Right atrium auricular region (tissue), 2 donors: Measurements from ENCODE around the gene PRUNE2. TPM values are rescaled to one million over a fixed set of nuclear protein-coding genes. Genes with fewer than 3 reads are reported as not detected.

Source experiments
- DNase-seq: peaks from one replicate; pipeline ENCODE4 v3.0.0-alpha.2; 2019; ENCODE audit warnings: low spot score
- H3K27ac ChIP-seq, 2 donors: fragments of 200-600 bp; sonication (generic); 1 replicate in 1 of 2; 2 replicates in 1 of 2; pipeline ENCODE4 v1.5.1; 2016 to 2019
- H3K27me3 ChIP-seq, 2 donors: fragments of 200-600 bp; sonication (generic); one replicate each; pipeline versions ENCODE4 v1.5.1 to v1.6.0; 2017 to 2019
- H3K36me3 ChIP-seq: fragments of 200-600 bp; sonication (generic); one replicate; pipeline ENCODE4 v1.5.1; 2016
- H3K4me1 ChIP-seq, 2 donors: fragments of 200-600 bp; sonication (generic); one replicate each; pipeline versions ENCODE4 v1.5.1 to v1.6.0; 2017 to 2019
- H3K4me3 ChIP-seq, 2 donors: fragments of 200-600 bp; sonication (generic); 1 replicate in 1 of 2; 2 replicates in 1 of 2; pipeline ENCODE4 v1.5.1; 2017 to 2019; ENCODE audit warnings: mild to moderate bottlenecking in 1 of 2, moderate library complexity in 1 of 2
- H3K9me3 ChIP-seq, 2 donors: fragments of 200-600 bp; sonication (generic); one replicate each; pipeline ENCODE4 v1.5.1; 2019
- CTCF ChIP-seq, 2 donors: fragments of 200-600 bp; sonication (generic); IDR thresholded peaks; one replicate each; pipeline ENCODE4 v1.5.1; 2019; ENCODE audit warnings: antibody characterized with exemption in 2 of 2
- total RNA-seq, 2 donors: library from RNA; depleted of rRNA; stranded (reverse); fragments of >200 nt; gene quantifications; one replicate each; pipeline ENCODE4 v1.1.0, GENCODE V29; 2016

Gene PRUNE2
- total RNA-seq, 2 donors from 2014 or later: 15.4 to 28.5 TPM

GRCh38 chr9:76573905-76574760, 331.8 kb downstream of the PRUNE2 start:
- H3K4me3 ChIP-seq: no peak overlapping the region
- no peak overlapping the region for H3K27ac ChIP-seq
- peaks cover 0 to 5% of the 10 kb centered on the region in 2 donors for H3K4me1 ChIP-seq
- no peak for DNase-seq
- no peaks in the 10 kb centered on the region for H3K36me3 ChIP-seq
- TF ChIP-seq CTCF (IDR thresholded peaks at IDR 0.05): no peak
- H3K9me3 ChIP-seq: peaks cover 0 to 11% of the 10 kb centered on the region in 2 donors
- no peaks in the 10 kb centered on the region for H3K27me3 ChIP-seq

- Histone ChIP-seq H3K27me3 (no peaks in the 10 kb centered on the region), H3K27ac (no peak overlapping the region), H3K4me3 (no peak overlapping the region), H3K36me3 (no peaks in the 10 kb centered on the region), H3K4me1 (peaks cover 0 to 5% of the 10 kb centered on the region in 2 donors), H3K9me3 (peaks cover 0 to 11% of the 10 kb centered on the region in 2 donors)
- TF ChIP-seq CTCF (IDR thresholded peaks at IDR 0.05): no peak
- DNase-seq: no peak
Observed at GRCh38 chr9:76573408-76573807, 332.5 kb downstream of the PRUNE2 start.

GRCh38 chr9:76572151-76572550, 333.8 kb downstream of the PRUNE2 start:
- no peak for DNase-seq
- TF ChIP-seq CTCF (IDR thresholded peaks at IDR 0.05): no peak
- no peak overlapping the region for H3K27ac ChIP-seq

GRCh38 chr9:76571743-76572146, 334.2 kb downstream of the PRUNE2 start:
- DNase-seq: no peak
- peaks cover 0 to 5% of the 10 kb centered on the region in 2 donors for H3K4me1 ChIP-seq
- H3K27ac ChIP-seq: peak overlapping the region in 1 of 2 donors; percentile 30

More at GRCh38 chr9:76572151-76572550, 333.8 kb downstream of the PRUNE2 start:
- Histone ChIP-seq H3K4me3 (peak overlapping the region in 1 of 2 donors; percentile 47), H3K27me3 (no peaks in the 10 kb centered on the region), H3K4me1 (peaks cover 0 to 5% of the 10 kb centered on the region in 2 donors), H3K9me3 (peaks cover 0 to 11% of the 10 kb centered on the region in 2 donors), H3K36me3 (no peaks in the 10 kb centered on the region)

GRCh38 chr9:76571288-76571687, 334.6 kb downstream of the PRUNE2 start:
- Histone ChIP-seq H3K27ac (peak overlapping the region in 1 of 2 donors; percentile 30), H3K4me3 (peak overlapping the region; percentile 34 to 47), H3K4me1 (peaks cover 0 to 5% of the 10 kb centered on the region in 2 donors), H3K9me3 (peaks cover 0 to 11% of the 10 kb centered on the region in 2 donors), H3K36me3 (no peaks in the 10 kb centered on the region), H3K27me3 (no peaks in the 10 kb centered on the region)
- no peak for DNase-seq
- TF ChIP-seq CTCF (IDR thresholded peaks at IDR 0.05): no peak

More at GRCh38 chr9:76571743-76572146, 334.2 kb downstream of the PRUNE2 start:
- TF ChIP-seq CTCF (IDR thresholded peaks at IDR 0.05): no peak
- Histone ChIP-seq H3K36me3 (no peaks in the 10 kb centered on the region), H3K27me3 (no peaks in the 10 kb centered on the region), H3K4me3 (peak overlapping the region; percentile 34 to 47), H3K9me3 (peaks cover 0 to 11% of the 10 kb centered on the region in 2 donors)
